ENCODE measurements around the gene MRPL22.

MRPL22 gene

GRCh38 chr5:154940375-154940771, 500 bp upstream of the MRPL22 start:
- no peak for DNase-seq (ENCODE audit: extremely low spot score)
- ChIA-PET POLR2A (no interaction called here), CTCF (no interaction called here)
- TF ChIP-seq CTCF (IDR thresholded peaks at IDR 0.05; ENCODE audit: control extremely low read depth, extremely low read depth, low read depth, missing control alignments): no peak

- no peak for TF ChIP-seq CTCF (IDR thresholded peaks at IDR 0.05; ENCODE audit: control extremely low read depth, extremely low read depth, low read depth, missing control alignments)
- no peak for DNase-seq (ENCODE audit: extremely low spot score)
- ChIA-PET POLR2A (no interaction called here), CTCF (interaction anchor here (1.8 kb wide), 1 partner anchor 10 kb away, joined by 8 read pairs; no protein-coding TSS in a partner anchor)
These were observed 2.7 kb downstream of the MRPL22 start for GRCh38 chr5:154943527-154943926.

- no peak for DNase-seq (ENCODE audit: extremely low spot score)
- POLR2A ChIA-PET: no interaction called here
- CTCF ChIA-PET: interaction anchor here (1.0 to 2.8 kb wide), 9 partner anchors 9 to 84 kb away, joined by 3 to 10 read pairs (median 6); no protein-coding TSS in a partner anchor
- no peak for TF ChIP-seq CTCF (IDR thresholded peaks at IDR 0.05; ENCODE audit: control extremely low read depth, extremely low read depth, low read depth, missing control alignments)
These were observed 3.8 kb downstream of the MRPL22 start for GRCh38 chr5:154944716-154945115.

- ChIA-PET POLR2A (no interaction called here), CTCF (interaction anchor here (1.0 to 2.8 kb wide), 11 partner anchors 10 to 83 kb away, joined by 3 to 10 read pairs (median 5); no protein-coding TSS in a partner anchor)
- peak; percentile 23 for DNase-seq (ENCODE audit: extremely low spot score)
- TF ChIP-seq CTCF (IDR thresholded peaks at IDR 0.05; ENCODE audit: control extremely low read depth, extremely low read depth, low read depth, missing control alignments): peak; percentile 47
These were observed 4.9 kb downstream of the MRPL22 start for GRCh38 chr5:154945695-154946301.

GRCh38 chr5:154947778-154948177, 6.9 kb downstream of the MRPL22 start:
- TF ChIP-seq CTCF (IDR thresholded peaks at IDR 0.05; ENCODE audit: control extremely low read depth, extremely low read depth, low read depth, missing control alignments): no peak
- ChIA-PET POLR2A (no interaction called here), CTCF (interaction anchor here (1.3 to 1.9 kb wide), 3 partner anchors 8 to 20 kb away, joined by 3 to 4 read pairs (median 4); no protein-coding TSS in a partner anchor)
- DNase-seq (ENCODE audit: extremely low spot score): no peak

GRCh38 chr5:154948313-154948712, 7.4 kb downstream of the MRPL22 start:
- ChIA-PET CTCF (interaction anchor here (1.3 kb wide), 1 partner anchor 8 kb away, joined by 4 read pairs; no protein-coding TSS in a partner anchor), POLR2A (no interaction called here)
- TF ChIP-seq CTCF (IDR thresholded peaks at IDR 0.05; ENCODE audit: control extremely low read depth, extremely low read depth, low read depth, missing control alignments): no peak
- DNase-seq (ENCODE audit: extremely low spot score): no peak

All from GM10248 (cell line).